Natural killer cell (primary cell): ENCODE data around the gene MGAT5B. TPM values are rescaled to one million over a fixed set of nuclear protein-coding genes. Genes with fewer than 3 reads are reported as not detected.

ENCODE experiments used
- ATAC-seq, 3 donors: fragments of 150-1000 bp in 2 of 3; fragments of 200-7000 bp in 1 of 3; cut with Tn5 transposase; 1 replicate in 1 of 3; 2 replicates in 2 of 3; pipeline ENCODE4 v1.10.0; 2021; ENCODE audit warnings: mild to moderate bottlenecking in 2 of 3, moderate library complexity in 2 of 3
- DNase-seq, 2 donors: peaks; one replicate each; pipeline versions ENCODE4 v3.0.0 to v3.0.0-alpha.2; 2013 to 2021; ENCODE audit warnings: mixed read lengths in 1 of 2
- H3K27ac ChIP-seq: one replicate; pipeline ENCODE4 v1.5.1; 2013; ENCODE audit warnings: mild to moderate bottlenecking, low read length
- H3K27me3 ChIP-seq: one replicate; pipeline ENCODE4 v1.6.1; 2013; ENCODE audit warnings: low read length; ENCODE audit not compliant: control insufficient read depth, insufficient read depth
- H3K36me3 ChIP-seq: one replicate; pipeline ENCODE4 v1.6.1; 2013; ENCODE audit warnings: low read length; ENCODE audit not compliant: control insufficient read depth, insufficient read depth
- H3K4me1 ChIP-seq: one replicate; pipeline ENCODE4 v1.6.1; 2013; ENCODE audit warnings: low read length; ENCODE audit not compliant: control insufficient read depth, insufficient read depth
- H3K4me3 ChIP-seq: one replicate; pipeline ENCODE4 v1.5.1; 2013; ENCODE audit warnings: low read length
- H3K9me3 ChIP-seq: one replicate; pipeline ENCODE4 v1.6.1; 2013; ENCODE audit warnings: low read length; ENCODE audit not compliant: control insufficient read depth, insufficient read depth
- H3K27ac Mint-ChIP-seq, 2 donors: one replicate each; pipeline ENCODE4 v1.8.0; 2022; ENCODE audit warnings: mild to moderate bottlenecking in 2 of 2, mixed read lengths in 2 of 2, moderate library complexity in 1 of 2
- H3K27me3 Mint-ChIP-seq, 2 donors: one replicate each; pipeline ENCODE4 v1.8.0; 2022; ENCODE audit warnings: low read depth in 2 of 2, mixed read lengths in 2 of 2
- H3K36me3 Mint-ChIP-seq: one replicate; pipeline ENCODE4 v1.8.0; 2022; ENCODE audit warnings: mixed read lengths
- H3K4me1 Mint-ChIP-seq, 2 donors: one replicate each; pipeline ENCODE4 v1.8.0; 2022; ENCODE audit warnings: mixed read lengths in 2 of 2
- H3K4me3 Mint-ChIP-seq: one replicate; pipeline ENCODE4 v1.8.0; 2022; ENCODE audit warnings: mild to moderate bottlenecking, moderate library complexity, mixed read lengths
- H3K9me3 Mint-ChIP-seq, 2 donors: one replicate each; pipeline ENCODE4 v1.8.0; 2022; ENCODE audit warnings: mixed read lengths in 2 of 2
- CTCF ChIP-seq: fragments of 200-600 bp; IDR thresholded peaks from one replicate; pipeline ENCODE4 v1.8.0; 2022; ENCODE audit warnings: antibody characterized with exemption
- WGBS: methylation state at CpG from one replicate; pipeline ENCODE4 v1.1.7; 2013; ENCODE audit warnings: missing lambda C conversion rate; ENCODE audit not compliant: insufficient coverage; 5-methylcytosine and 5-hydroxymethylcytosine counted together
- intact Hi-C: fragments of 100-400 bp; cut with micrococcal nuclease; formaldehyde crosslinking; loops from one replicate; pipeline ENCODE4 v1.14.2; 2022
- total RNA-seq, 4 donors: library from RNA; stranded (reverse); fragments of 120-200 nt in 1 of 4; gene quantifications; one replicate each; pipeline versions ENCODE4 v1.2.3 to v1.2.4, GENCODE V29; 2013 to 2022

Gene MGAT5B
- total RNA-seq, 3 donors from 2014 or later (not counting 1 experiment from before 2014, with no cell fraction given), result not detected

- no peak overlapping the region for H3K4me3 ChIP-seq
- no peak for ATAC-seq
- Mint-ChIP-seq H3K4me3 (no peak overlapping the region), H3K9me3 (no peaks in the 10 kb centered on the region), H3K36me3 (no peaks in the 10 kb centered on the region), H3K27me3 (no peaks in the 10 kb centered on the region), H3K4me1 (no peaks in the 10 kb centered on the region), H3K27ac (no peak overlapping the region)
- no peaks in the 10 kb centered on the region for H3K36me3 ChIP-seq
- H3K27me3 ChIP-seq, result no peaks in the 10 kb centered on the region
- no peak for TF ChIP-seq CTCF
- H3K9me3 ChIP-seq, result no peaks in the 10 kb centered on the region
- H3K4me1 ChIP-seq, result no peaks in the 10 kb centered on the region
- DNase-seq, result no peak
- intact Hi-C loops, result no loop called here
- H3K27ac ChIP-seq, result no peak overlapping the region
- WGBS, result 83% methylated on average over 12 of the region's 12 CpGs
These were observed 53.3 kb downstream of the MGAT5B start for GRCh38 chr17:76921340-76922036.

- H3K9me3 Mint-ChIP-seq, result no peaks in the 10 kb centered on the region
- ATAC-seq (no peak), DNase-seq (no peak)
- Histone ChIP-seq H3K27ac (no peak overlapping the region), H3K36me3 (no peaks in the 10 kb centered on the region), H3K4me1 (no peaks in the 10 kb centered on the region), H3K27me3 (no peaks in the 10 kb centered on the region), H3K4me3 (no peak overlapping the region), H3K9me3 (no peaks in the 10 kb centered on the region)
- TF ChIP-seq CTCF, result no peak
- no peaks in the 10 kb centered on the region for H3K4me1 Mint-ChIP-seq
- intact Hi-C loops, result no loop called here
- H3K27ac Mint-ChIP-seq, result no peak overlapping the region
- peaks cover 0 to 3% of the 10 kb centered on the region in 2 donors for H3K27me3 Mint-ChIP-seq
- 47% methylated on average over 1 of the region's 1 CpG for WGBS
- H3K4me3 Mint-ChIP-seq, result no peak overlapping the region
- H3K36me3 Mint-ChIP-seq, result no peaks in the 10 kb centered on the region
These were observed 53.9 kb downstream of the MGAT5B start for GRCh38 chr17:76922084-76922483.

GRCh38 chr17:76922967-76923366 is 54.8 kb downstream of the MGAT5B start:
- DNase-seq, result no peak
- no peaks in the 10 kb centered on the region for H3K9me3 Mint-ChIP-seq
- H3K4me3 Mint-ChIP-seq, result no peak overlapping the region
- intact Hi-C loops, result no loop called here
- H3K27me3 Mint-ChIP-seq, result peaks cover 0 to 3% of the 10 kb centered on the region in 2 donors
- no peaks in the 10 kb centered on the region for H3K36me3 ChIP-seq
- H3K27ac ChIP-seq, result no peak overlapping the region
- H3K4me1 ChIP-seq, result no peaks in the 10 kb centered on the region
- H3K27ac Mint-ChIP-seq, result no peak overlapping the region
- H3K27me3 ChIP-seq, result no peaks in the 10 kb centered on the region
- no peaks in the 10 kb centered on the region for H3K36me3 Mint-ChIP-seq
- H3K4me1 Mint-ChIP-seq, result no peaks in the 10 kb centered on the region
- H3K4me3 ChIP-seq, result no peak overlapping the region
- WGBS, result 90% methylated on average over 13 of the region's 13 CpGs
- no peak for TF ChIP-seq CTCF
- H3K9me3 ChIP-seq, result no peaks in the 10 kb centered on the region
- no peak for ATAC-seq

GRCh38 chr17:76923491-76923890 is 55.3 kb downstream of the MGAT5B start:
- intact Hi-C loops, result no loop called here
- Histone ChIP-seq H3K4me1 (no peaks in the 10 kb centered on the region), H3K27me3 (no peaks in the 10 kb centered on the region), H3K27ac (no peak overlapping the region), H3K4me3 (no peak overlapping the region), H3K36me3 (no peaks in the 10 kb centered on the region), H3K9me3 (no peaks in the 10 kb centered on the region)
- Mint-ChIP-seq H3K36me3 (no peaks in the 10 kb centered on the region), H3K27ac (no peak overlapping the region), H3K4me3 (no peak overlapping the region), H3K4me1 (no peaks in the 10 kb centered on the region), H3K9me3 (no peaks in the 10 kb centered on the region), H3K27me3 (peaks cover 0 to 3% of the 10 kb centered on the region in 2 donors)
- TF ChIP-seq CTCF, result no peak
- 85% methylated on average over 13 of the region's 13 CpGs for WGBS
- DNase-seq, result no peak
- no peak for ATAC-seq
